Endodermal cell (in vitro differentiated cells): ENCODE results near the gene PPP4R1. TPM values are rescaled to one million over a fixed set of nuclear protein-coding genes. Genes with fewer than 3 reads are reported as not detected.

ENCODE experiments used
- DNase-seq: peaks from one replicate; pipeline ENCODE4 v3.0.0-alpha.2; 2017
- H3K27ac ChIP-seq: 2 replicates; pipeline ENCODE4 v1.5.1; 2013; ENCODE audit warnings: mild to moderate bottlenecking, low read depth, low read length, moderate library complexity
- H3K27me3 ChIP-seq: 2 replicates; pipeline ENCODE4 v1.6.1; 2013; ENCODE audit warnings: mild to moderate bottlenecking, low read length, moderate library complexity; ENCODE audit not compliant: insufficient read depth, control insufficient read depth, poor library complexity, severe bottlenecking
- H3K36me3 ChIP-seq: 2 replicates; pipeline ENCODE4 v1.7.0; 2013; ENCODE audit warnings: mild to moderate bottlenecking, low read length, moderate library complexity; ENCODE audit not compliant: control insufficient read depth, insufficient read depth
- H3K4me1 ChIP-seq: one replicate; pipeline ENCODE4 v1.7.0; 2013; ENCODE audit warnings: low read length; ENCODE audit not compliant: control insufficient read depth, insufficient read depth
- H3K4me3 ChIP-seq: 2 replicates; pipeline ENCODE4 v1.5.1; 2013; ENCODE audit warnings: mild to moderate bottlenecking, low read length, moderate library complexity
- H3K9ac ChIP-seq: 2 replicates; pipeline ENCODE4 v1.6.1; 2013; ENCODE audit warnings: mild to moderate bottlenecking, low read length, moderate library complexity; ENCODE audit not compliant: poor library complexity, severe bottlenecking; ENCODE audit errors: extremely low read depth
- H3K9me3 ChIP-seq: 2 replicates; pipeline ENCODE4 v1.6.1; 2013; ENCODE audit warnings: mild to moderate bottlenecking, low read length, moderate library complexity; ENCODE audit not compliant: control insufficient read depth
- H3K27ac Mint-ChIP-seq: 2 replicates; pipeline ENCODE4 v1.8.0; 2020; ENCODE audit warnings: mixed read lengths
- H3K27me3 Mint-ChIP-seq: 2 replicates; pipeline ENCODE4 v1.8.0; 2021; ENCODE audit warnings: mild to moderate bottlenecking, mixed read lengths; ENCODE audit not compliant: insufficient read depth
- H3K36me3 Mint-ChIP-seq: 2 replicates; pipeline ENCODE4 v1.8.0; 2020; ENCODE audit warnings: low read depth, mixed read lengths
- H3K4me1 Mint-ChIP-seq: 2 replicates; pipeline ENCODE4 v1.8.0; 2020; ENCODE audit warnings: mixed read lengths
- H3K4me3 Mint-ChIP-seq: 2 replicates; pipeline ENCODE4 v1.8.0; 2020; ENCODE audit warnings: mild to moderate bottlenecking, moderate library complexity, mixed read lengths
- H3K9me3 Mint-ChIP-seq: 2 replicates; pipeline ENCODE4 v1.8.0; 2020; ENCODE audit warnings: mild to moderate bottlenecking, mixed read lengths
- CTCF ChIP-seq: fragments of 200-600 bp; sonication (generic); conservative IDR thresholded peaks from 2 replicates; pipeline ENCODE4 v1.5.0; 2021; ENCODE audit warnings: antibody characterized with exemption, mild to moderate bottlenecking
- WGBS, 2 experiments: methylation state at CpG; one replicate each; pipeline versions ENCODE4 v1.1.5 to v1.1.7; 2013; ENCODE audit warnings: missing lambda C conversion rate in 2 of 2, mixed read lengths in 1 of 2; ENCODE audit not compliant: insufficient coverage in 1 of 2, insufficient read length in 1 of 2; 5-methylcytosine and 5-hydroxymethylcytosine counted together
- total RNA-seq, 2 donors: library from RNA; stranded (reverse); fragmentation: NEBNext Ultra II Directional in 1 of 2; extraction: Animal tissue kit (Norgen Biotek cat#: 25700) in 1 of 2; gene quantifications; 2 replicates in 1 of 2; 3 replicates in 1 of 2; pipeline ENCODE4 v1.2.1, GENCODE V29; 2021

PPP4R1 gene
- total RNA-seq, 2 donors from 2014 or later = 85.8 to 116 TPM

DNA sequence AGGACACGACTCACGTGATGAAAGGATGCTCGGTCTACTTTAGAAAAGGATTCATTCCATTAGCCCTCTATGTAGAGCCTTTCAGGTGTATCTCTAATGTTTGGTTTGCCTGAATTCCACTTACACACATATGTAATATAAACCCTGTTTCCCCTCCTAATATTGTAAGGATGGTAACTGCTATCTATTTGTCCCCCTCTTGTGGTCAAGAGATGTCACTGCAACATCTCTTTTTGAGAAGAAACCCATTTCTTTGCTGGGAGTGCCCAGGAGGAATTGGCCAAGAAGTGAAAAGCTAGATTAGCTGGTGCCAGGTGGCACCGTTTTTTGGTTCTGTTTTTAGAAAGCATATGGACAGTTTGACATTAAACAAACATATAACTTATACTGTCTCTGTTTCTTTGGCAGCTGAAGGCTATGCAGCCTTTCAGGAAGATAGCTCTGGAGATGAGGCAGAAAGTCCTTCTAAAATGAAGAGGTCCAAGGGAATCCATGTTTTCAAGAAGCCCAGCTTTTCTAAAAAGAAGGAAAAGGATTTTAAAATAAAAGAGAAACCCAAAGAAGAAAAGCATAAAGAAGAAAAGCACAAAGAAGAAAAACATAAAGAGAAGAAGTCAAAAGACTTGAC is 97.8 kb downstream of the PPP4R1 start:
- Histone ChIP-seq H3K36me3 (peaks cover 35% of the 10 kb centered on the region), H3K9me3 (no peaks in the 10 kb centered on the region), H3K9ac (no peak overlapping the region), H3K27me3 (no peaks in the 10 kb centered on the region), H3K4me1 (no peaks in the 10 kb centered on the region), H3K4me3 (no peak overlapping the region), H3K27ac (no peak overlapping the region)
- Mint-ChIP-seq H3K9me3 (no peaks in the 10 kb centered on the region), H3K27ac (no peak overlapping the region), H3K4me1 (no peaks in the 10 kb centered on the region), H3K27me3 (no peaks in the 10 kb centered on the region), H3K4me3 (no peak overlapping the region), H3K36me3 (peaks cover 45% of the 10 kb centered on the region)
- WGBS, 2 experiments = 75 to 84% methylated on average over 3 to 4 of the region's 4 CpGs
- peak; percentile 94 for TF ChIP-seq CTCF
- no peak for DNase-seq

DNA sequence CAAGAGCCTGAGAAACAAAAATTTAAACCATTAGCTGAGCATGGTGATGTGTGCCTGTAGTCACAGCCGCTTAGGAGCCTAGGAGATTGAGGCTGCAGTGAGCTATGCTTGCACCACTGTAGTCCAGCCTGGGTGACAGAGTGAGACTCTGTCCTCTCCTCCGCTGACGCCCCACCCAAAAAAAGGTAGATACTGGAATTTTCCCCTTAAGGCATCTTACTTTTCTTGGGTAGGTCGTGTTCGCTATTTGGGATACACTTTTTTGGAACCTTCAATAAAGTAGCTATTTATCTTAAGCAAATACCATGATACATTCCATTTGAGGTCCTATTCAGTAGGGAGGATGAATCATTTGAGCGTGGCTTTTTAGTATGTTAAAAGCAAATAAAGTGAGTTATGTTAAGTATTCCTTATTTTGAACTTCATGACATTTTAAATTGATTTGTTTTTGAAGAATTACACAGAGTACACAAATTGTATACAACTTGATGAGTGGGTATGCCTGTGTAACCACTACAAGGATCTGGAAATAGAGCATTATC is 100.3 kb downstream of the PPP4R1 start:
- no peak overlapping the region for H3K27ac ChIP-seq
- 96 to 98% methylated on average over 4 to 6 of the region's 6 CpGs for WGBS, 2 experiments
- H3K4me1 ChIP-seq = no peaks in the 10 kb centered on the region
- DNase-seq = no peak
- H3K9me3 Mint-ChIP-seq = no peaks in the 10 kb centered on the region
- H3K4me1 Mint-ChIP-seq = no peaks in the 10 kb centered on the region
- H3K4me3 ChIP-seq = no peak overlapping the region
- TF ChIP-seq CTCF = no peak
- H3K27ac Mint-ChIP-seq = no peak overlapping the region
- H3K27me3 ChIP-seq = no peaks in the 10 kb centered on the region
- H3K4me3 Mint-ChIP-seq = no peak overlapping the region
- H3K36me3 ChIP-seq = peaks cover 35% of the 10 kb centered on the region
- no peaks in the 10 kb centered on the region for H3K27me3 Mint-ChIP-seq
- H3K9ac ChIP-seq = no peak overlapping the region
- peaks cover 40% of the 10 kb centered on the region for H3K36me3 Mint-ChIP-seq
- no peaks in the 10 kb centered on the region for H3K9me3 ChIP-seq

GRCh38 chr18:9508446-9509025 is 105.8 kb downstream of the PPP4R1 start:
- no peak overlapping the region for H3K27ac Mint-ChIP-seq

More at GRCh38 chr18:9508446-9509025, 105.8 kb downstream of the PPP4R1 start:
- Mint-ChIP-seq H3K4me3 (no peak overlapping the region), H3K4me1 (peaks cover 9% of the 10 kb centered on the region), H3K27me3 (no peaks in the 10 kb centered on the region), H3K36me3 (peaks cover 29% of the 10 kb centered on the region), H3K9me3 (peaks cover 27% of the 10 kb centered on the region)
- Histone ChIP-seq H3K9ac (no peak overlapping the region), H3K4me3 (no peak overlapping the region), H3K27ac (no peak overlapping the region), H3K9me3 (peaks cover 31% of the 10 kb centered on the region), H3K27me3 (no peaks in the 10 kb centered on the region), H3K36me3 (peaks cover 6% of the 10 kb centered on the region), H3K4me1 (no peaks in the 10 kb centered on the region)
- WGBS, 2 experiments = 67 to 91% methylated on average over 1 to 2 of the region's 2 CpGs
- no peak for DNase-seq
- TF ChIP-seq CTCF = no peak
